NCI-H748 treated with DMSO at 0.1 percent for 48 hours (cell line): ENCODE results near the gene ABR.

Experiments used
- DNase-seq: peaks from one replicate; lab custom pipeline; 2025; lab: John Stamatoyannopoulos, UW

Gene ABR

DNA sequence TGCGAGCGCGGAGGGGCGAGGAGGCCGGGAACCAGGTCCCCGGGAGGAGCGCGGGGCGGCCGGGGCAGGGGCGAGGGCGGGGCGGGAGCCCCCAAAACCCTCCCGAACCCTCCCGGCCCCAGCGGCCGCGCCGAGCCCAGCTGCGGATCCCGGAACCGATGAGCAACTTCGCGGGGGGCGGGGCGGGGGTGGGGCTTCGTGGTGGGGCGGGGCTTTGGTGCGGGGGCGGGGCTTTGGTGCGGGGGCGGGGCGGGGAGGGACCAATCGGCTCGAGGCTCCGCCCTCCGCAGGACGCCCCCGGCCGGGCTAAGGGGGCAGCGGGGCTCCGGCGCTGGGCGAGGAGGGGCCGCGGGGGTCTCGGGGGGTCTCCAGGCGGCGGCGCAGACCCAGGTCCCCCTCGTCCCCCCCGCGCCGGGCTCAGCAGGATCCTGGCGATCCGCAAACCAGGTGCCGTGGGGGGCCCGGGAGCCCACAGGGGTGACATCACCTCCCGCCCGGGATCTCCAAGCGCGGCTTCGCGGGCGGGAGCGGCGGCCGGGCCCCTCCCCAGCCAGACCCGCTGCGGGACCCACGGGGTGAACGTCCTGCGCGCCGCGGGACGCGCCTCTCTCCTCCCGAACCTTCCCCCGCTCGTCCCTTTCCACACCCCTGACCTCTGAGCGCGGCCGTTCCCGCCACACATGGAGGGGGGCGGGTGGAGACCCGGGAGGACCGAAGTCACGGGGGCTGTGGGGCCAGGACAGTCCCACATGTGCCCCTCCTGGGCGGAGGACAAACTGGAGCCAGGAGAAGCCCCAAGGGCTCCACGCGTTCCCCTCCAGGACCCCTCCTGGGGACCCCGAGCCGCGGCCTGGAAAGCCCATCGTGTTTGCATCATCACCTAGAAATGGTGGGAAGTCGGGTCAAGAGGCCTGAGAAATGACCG, at the start of gene ABR:
TSS of gene ABR (minus strand) at position 164 of the 925 bp plus-strand sequence. CDS start 254 bp downstream, outside the sequence.
- no peak for DNase-seq

GRCh38 chr17:1229349-1229899, 49.6 kb upstream of the ABR start:
- DNase-seq, result no peak

GRCh38 chr17:1228781-1229348, 49.1 kb upstream of the ABR start:
- no peak for DNase-seq

DNA sequence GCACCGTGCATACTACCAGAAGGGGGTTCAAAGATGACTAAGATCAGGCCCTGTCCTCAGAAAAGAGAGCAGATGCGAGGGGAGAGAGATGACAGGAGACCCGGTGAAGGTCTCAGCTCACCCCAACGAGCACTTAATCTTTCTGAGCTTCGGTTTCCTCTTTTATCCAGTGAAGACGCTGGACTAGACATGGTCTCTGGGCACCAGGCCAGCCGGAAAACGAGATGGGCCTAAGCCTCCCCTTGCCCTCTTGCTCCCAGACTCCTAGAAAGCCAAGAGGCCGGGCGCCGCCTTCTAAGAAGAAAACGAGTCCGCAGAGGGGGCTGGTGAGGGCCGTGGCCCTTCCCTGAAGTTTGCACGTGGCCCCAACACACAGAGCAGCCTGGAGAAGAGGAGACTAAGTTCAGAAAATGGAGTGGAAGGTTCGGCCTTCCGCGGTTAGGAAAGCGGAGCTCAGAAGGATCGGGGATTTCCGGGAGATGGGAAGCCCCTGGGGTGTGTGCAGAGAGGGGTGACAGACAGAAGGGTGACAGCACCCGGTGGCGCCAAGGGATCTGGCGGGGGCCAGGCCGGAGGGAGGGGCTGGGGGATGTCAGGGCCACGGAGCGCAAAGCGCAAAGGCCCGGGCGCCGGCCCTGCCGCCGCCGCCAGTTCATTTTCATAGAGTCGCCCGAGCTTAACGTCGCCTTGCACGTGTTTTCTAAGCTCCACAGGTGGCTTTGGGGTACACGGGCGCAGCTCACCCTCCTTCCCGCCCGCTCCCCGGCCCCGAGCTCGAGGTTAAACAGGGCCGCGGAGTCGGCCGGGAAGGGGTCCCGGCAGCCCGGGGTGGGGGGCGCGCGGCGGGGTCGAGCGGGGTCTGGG, 48.4 kb upstream of the ABR start:
- DNase-seq, result no peak

- DNase-seq, result no peak
Observed at GRCh38 chr17:1227365-1227764, 47.6 kb upstream of the ABR start.

DNA sequence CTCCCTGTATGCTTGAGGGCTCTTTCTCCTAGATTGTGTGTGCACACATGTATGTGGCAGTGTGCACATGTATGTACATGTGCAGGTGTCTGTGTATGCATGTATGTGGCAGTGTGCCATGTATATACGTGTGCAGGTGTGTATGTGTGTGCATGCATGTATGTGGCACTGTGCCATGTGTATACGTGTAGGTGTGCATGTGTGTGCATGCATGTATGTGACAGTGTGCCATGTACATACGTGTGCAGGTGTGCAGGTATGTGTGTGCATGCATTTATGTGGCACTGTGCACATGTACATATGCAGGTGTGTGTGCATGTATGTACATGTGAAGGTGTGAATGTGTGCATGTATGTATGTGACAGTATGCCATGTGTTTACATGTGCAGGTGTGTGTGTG, 46.5 kb upstream of the ABR start:
- DNase-seq, result no peak

GRCh38 chr17:1224330-1224729, 44.5 kb upstream of the ABR start:
- DNase-seq, result no peak

GRCh38 chr17:1223662-1224061, 43.9 kb upstream of the ABR start:
- no peak for DNase-seq

GRCh38 chr17:1222321-1222720, 42.5 kb upstream of the ABR start:
- no peak for DNase-seq

GRCh38 chr17:1221209-1221608, 41.4 kb upstream of the ABR start:
- no peak for DNase-seq

GRCh38 chr17:1220346-1220745, 40.6 kb upstream of the ABR start:
- DNase-seq, result no peak

DNA sequence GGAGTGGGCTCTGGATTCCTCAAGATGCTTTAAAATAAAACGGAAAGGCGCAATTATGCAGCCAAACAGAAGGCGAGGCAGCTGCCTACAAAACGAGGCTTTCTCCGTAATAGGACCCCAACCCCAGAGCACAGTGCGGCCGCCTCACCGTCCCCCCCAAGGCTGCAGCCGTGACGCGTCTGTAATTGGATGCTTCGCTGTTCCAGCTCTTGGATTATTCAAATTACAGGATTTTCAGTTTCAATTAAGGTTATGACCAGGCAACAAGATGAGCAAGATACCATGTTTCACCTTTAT, 37.3 kb upstream of the ABR start:
- no peak for DNase-seq

GRCh38 chr17:1216217-1217088, 36.7 kb upstream of the ABR start:
- no peak for DNase-seq

DNA sequence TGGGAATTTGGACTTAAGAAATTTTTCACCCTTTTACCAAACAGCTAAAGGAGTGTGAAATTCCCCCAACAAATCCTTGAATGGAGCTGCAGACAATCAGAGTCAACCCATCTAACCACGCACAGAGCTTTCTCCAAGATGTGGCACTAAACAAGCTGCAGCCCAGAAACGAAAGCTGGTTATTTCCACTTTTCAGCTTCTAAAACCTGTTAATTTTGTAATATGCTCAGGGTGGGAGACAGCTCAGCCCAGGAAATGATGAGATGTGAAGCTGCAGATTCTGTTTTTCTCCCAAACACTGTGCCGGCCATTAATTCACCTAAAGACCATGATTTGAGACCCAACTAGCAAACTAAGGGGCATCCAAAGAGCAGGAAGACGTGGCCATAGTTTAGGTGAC, 33.2 kb upstream of the ABR start:
- no peak for DNase-seq

DNA sequence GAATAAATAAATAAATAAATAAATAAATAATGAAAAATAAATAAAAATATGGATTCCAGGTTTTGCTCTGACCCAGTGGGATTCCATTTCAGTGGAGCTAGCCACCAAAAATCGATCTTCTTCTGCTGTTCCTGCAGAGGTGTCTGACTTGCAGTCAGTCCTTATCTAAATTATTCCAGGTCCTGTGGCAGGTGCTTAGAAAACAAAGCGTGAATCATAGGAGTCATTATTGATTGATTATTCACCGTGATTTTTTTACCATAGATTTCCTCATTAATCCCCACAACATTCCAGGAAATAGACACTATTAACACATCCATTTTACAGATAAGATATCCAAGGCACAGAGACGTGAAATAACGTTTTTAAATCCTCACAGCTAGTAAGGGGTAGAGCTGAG, 31.5 kb upstream of the ABR start:
- no peak for DNase-seq

GRCh38 chr17:1208966-1209365, 29.2 kb upstream of the ABR start:
- no peak for DNase-seq

GRCh38 chr17:1206026-1206777, 26.4 kb upstream of the ABR start:
- no peak for DNase-seq

DNA sequence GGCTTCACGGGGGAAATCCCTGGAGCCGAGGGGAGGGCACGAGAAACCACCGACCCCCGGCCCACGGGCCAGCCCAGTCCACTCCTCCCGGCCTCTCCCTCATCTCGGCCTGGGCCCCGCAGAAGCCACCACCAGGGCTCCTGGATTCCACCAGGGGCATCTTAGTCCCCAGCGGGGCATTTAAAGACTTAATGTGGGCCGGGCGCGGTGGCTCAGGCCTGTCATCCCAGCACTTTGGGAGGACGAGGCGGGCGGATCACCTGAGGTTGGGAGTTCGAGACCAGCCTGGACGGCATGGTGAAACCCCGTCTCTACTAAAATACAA, 24.1 kb upstream of the ABR start:
- no peak for DNase-seq

DNA sequence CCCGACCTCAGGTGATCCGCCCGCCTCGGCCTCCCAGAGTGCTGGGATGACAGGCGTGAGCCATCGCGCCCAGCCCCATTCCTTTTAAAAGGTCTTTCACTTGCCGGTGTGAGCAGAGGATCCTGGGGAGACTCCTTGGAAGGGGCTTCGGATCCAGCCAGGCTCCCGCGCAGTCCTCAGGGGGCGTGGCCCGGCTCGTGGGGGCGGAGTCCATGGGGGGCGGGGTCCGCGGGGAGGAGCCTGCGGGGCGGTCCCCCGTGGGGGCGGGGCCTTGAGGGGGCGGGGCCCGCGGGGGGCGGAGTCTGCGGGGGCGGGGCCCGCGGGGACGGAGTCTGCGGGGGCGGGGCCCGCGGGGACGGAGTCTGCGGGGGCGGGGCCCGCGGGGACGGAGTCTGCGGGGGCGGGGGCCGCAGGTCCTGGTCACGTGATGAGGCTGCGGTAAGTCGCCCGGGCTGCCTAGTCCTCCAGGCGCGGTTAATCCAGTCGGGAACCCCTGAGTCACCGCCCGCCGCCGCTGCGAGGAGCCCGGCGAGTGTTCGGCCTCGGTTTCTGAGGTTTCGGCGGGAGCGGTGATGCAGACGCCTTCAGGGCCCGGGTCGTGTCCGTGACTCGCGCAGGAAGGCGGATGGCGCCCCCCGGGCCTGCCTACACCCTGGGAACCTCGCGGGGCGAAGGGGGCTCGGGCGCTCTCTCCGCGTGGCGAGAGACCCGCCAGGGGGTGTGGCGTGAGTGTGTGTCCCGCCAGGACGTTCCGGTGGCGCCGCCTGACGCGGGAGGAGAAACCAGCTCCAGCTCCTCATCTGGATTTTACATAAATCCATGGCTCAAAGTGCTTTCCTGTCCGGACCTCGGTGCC, 23.6 kb upstream of the ABR start:
- peak; percentile 38 for DNase-seq

DNA sequence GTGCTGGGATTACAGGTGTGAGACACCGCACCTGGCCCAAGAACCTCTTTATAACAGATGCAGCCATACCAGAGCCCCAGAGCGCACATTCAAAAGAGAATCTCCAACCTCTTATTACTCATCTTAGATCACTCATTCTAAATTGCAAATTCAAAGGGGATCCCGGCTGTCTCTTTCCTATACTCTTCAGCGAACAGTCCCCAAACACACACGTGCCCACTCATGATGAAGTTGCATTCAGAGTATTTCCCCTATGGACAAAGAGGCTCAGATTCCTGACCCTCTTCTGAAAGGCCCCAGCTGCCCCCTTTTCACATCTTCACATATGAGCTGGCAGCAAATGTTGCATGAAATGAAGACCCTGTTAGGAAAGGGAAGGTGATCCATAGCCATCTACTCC, 22.5 kb upstream of the ABR start:
- no peak for DNase-seq
